OCI-LY7 (cell line): ENCODE data around the gene PRKAG2. TPM values are rescaled to one million over a fixed set of nuclear protein-coding genes. Genes with fewer than 3 reads are reported as not detected.

ENCODE experiments used
- BruUV-seq: library from RNA; stranded (reverse); fragments of 400-500 nt; replicated peaks from 2 replicates; lab custom pipeline; 2021; lab: Mats Ljungman, UMichigan
- CTCF ChIA-PET: fragments of 300-600 bp; sonication (Branson Sonifier 250); formaldehyde crosslinking; loops from one replicate; lab custom pipeline; 2022; ENCODE audit warnings: antibody characterized with exemption; ENCODE audit not compliant: unreplicated experiment; lab: Charles Lee
- POLR2A ChIA-PET: fragments of 300-600 bp; sonication (Branson Sonifier 250); formaldehyde crosslinking; loops from one replicate; lab custom pipeline; 2022; ENCODE audit warnings: antibody characterized with exemption; lab: Charles Lee
- DNase-seq: peaks from one replicate; pipeline ENCODE4 v3.0.0-alpha.2; 2015; ENCODE audit warnings: low spot score
- H2AFZ ChIP-seq: fragments of 200-600 bp; sonication (generic), shearing (Covaris generic); 2 replicates; pipeline ENCODE4 v1.6.1; 2014; ENCODE audit warnings: mild to moderate bottlenecking, antibody characterized with exemption, low read length, moderate library complexity
- H3K27ac ChIP-seq: fragments of 200-600 bp; sonication (generic); 2 replicates; pipeline ENCODE4 v1.5.1; 2014; ENCODE audit warnings: mixed run types, low read depth, mild to moderate bottlenecking, moderate library complexity, low read length, inconsistent platforms; ENCODE audit not compliant: poor library complexity, severe bottlenecking
- H3K36me3 ChIP-seq: fragments of 200-600 bp; sonication (generic); 2 replicates; pipeline ENCODE4 v1.6.1; 2014; ENCODE audit warnings: mild to moderate bottlenecking, antibody characterized with exemption, low read length, moderate library complexity, mixed read lengths; ENCODE audit not compliant: insufficient read depth
- H3K4me1 ChIP-seq: fragments of 200-600 bp; sonication (generic); 2 replicates; pipeline ENCODE4 v1.5.1; 2014; ENCODE audit warnings: mild to moderate bottlenecking, low read length; ENCODE audit not compliant: insufficient read depth, poor library complexity, severe bottlenecking
- H3K4me2 ChIP-seq: fragments of 200-600 bp; sonication (generic); 2 replicates; pipeline ENCODE4 v1.6.1; 2014; ENCODE audit warnings: mild to moderate bottlenecking, low read length
- H3K4me3 ChIP-seq: fragments of 200-600 bp; sonication (generic); 2 replicates; pipeline ENCODE4 v1.5.1; 2014; ENCODE audit warnings: mild to moderate bottlenecking, low read depth, low read length; ENCODE audit not compliant: poor library complexity, severe bottlenecking
- H3K79me2 ChIP-seq: fragments of 200-600 bp; sonication (generic); 2 replicates; pipeline ENCODE4 v1.6.1; 2016; ENCODE audit warnings: low read depth, mild to moderate bottlenecking, low read length, moderate library complexity, mixed read lengths; ENCODE audit not compliant: insufficient read depth
- H3K9me2 ChIP-seq: fragments of 200-600 bp; sonication (generic); 2 replicates; pipeline ENCODE4 v1.6.1; 2016; ENCODE audit warnings: mild to moderate bottlenecking, low read length, mixed read lengths; ENCODE audit not compliant: insufficient read depth
- H3K9me3 ChIP-seq: fragments of 200-600 bp; sonication (generic); 2 replicates; pipeline ENCODE4 v1.6.1; 2014; ENCODE audit warnings: mild to moderate bottlenecking, mixed run types, low read length, mixed read lengths
- H4K20me1 ChIP-seq: fragments of 200-600 bp; sonication (generic); 2 replicates; pipeline ENCODE4 v1.6.1; 2014; ENCODE audit warnings: mild to moderate bottlenecking, antibody characterized with exemption, low read length, moderate library complexity, mixed read lengths; ENCODE audit not compliant: insufficient read depth
- EZH2phosphoT487 ChIP-seq: fragments of 200-600 bp; sonication (generic); IDR thresholded peaks from 2 replicates; pipeline ENCODE4 v1.6.1; 2018; ENCODE audit warnings: low read depth, borderline replicate concordance, mild to moderate bottlenecking, mixed run types, antibody characterized with exemption, low read length, moderate library complexity, mixed read lengths
- intact Hi-C: fragments of 100-400 bp; cut with micrococcal nuclease; formaldehyde crosslinking; loops from one replicate; pipeline ENCODE4 v1.10.0; 2022; ENCODE audit not compliant: unreplicated experiment
- total RNA-seq, 2 experiments: library from RNA; depleted of rRNA in 1 of 2; stranded (reverse); fragments of >200 nt in 1 of 2; shearing (Covaris generic) in 1 of 2; gene quantifications; 2 replicates each; pipeline ENCODE4 v1.2.3, GENCODE V29; 2014 to 2022
- TF ChIP-seq, protein P1 (sequence below): fragments of 200-600 bp; sonication (generic); conservative IDR thresholded peaks from 2 replicates; pipeline ENCODE4 v1.5.1; 2014; ENCODE audit warnings: mild to moderate bottlenecking, antibody characterized with exemption, low read length, moderate library complexity, mixed read lengths

Gene PRKAG2
- total RNA-seq, 2 experiments from 2014 or later = 1.2 to 5.1 TPM

DNA sequence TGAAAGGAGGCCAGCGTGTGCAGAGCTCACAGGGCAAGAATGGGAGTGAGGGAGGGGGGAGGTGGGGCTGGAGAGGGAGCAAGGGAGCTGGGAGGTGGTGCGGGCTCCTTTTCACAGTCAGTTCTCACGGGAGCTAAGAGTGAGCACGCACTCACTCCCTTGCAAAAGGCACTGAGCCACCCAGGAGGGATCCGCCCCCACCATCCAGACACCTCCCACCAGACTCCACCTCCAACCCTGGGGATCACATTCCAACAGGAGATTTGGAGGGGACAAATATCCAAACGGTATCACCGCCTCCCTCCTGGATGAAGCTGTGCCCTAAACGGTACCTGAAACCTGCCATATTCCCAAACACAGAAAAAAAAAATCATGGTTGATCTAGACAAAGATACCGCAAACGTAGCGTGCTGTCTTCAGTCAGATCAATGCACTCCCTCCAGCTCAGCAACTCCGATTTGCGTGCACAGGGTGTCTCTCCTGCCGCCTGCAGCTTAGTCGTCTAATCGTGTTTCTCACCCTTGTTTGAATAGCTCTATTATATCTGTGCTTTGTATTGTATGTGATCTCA is 20.3 kb upstream of the PRKAG2 start:
- H2AFZ ChIP-seq = no peak overlapping the region
- H3K4me3 ChIP-seq = no peak overlapping the region
- ChIA-PET CTCF (no interaction called here), POLR2A (interaction anchor here (0.6 kb wide), 1 partner anchor 612 kb away, joined by 4 read pairs; no protein-coding TSS in a partner anchor)
- no TSS peak for BruUV-seq
- no peaks in the 10 kb centered on the region for H3K79me2 ChIP-seq
- H3K4me2 ChIP-seq = no peak overlapping the region
- no peaks in the 10 kb centered on the region for H3K4me1 ChIP-seq
- H4K20me1 ChIP-seq = no peaks in the 10 kb centered on the region
- no peaks in the 10 kb centered on the region for H3K9me3 ChIP-seq
- no peaks in the 10 kb centered on the region for H3K9me2 ChIP-seq
- no peak for DNase-seq
- intact Hi-C loops = no loop called here
- TF ChIP-seq, protein P1, sequence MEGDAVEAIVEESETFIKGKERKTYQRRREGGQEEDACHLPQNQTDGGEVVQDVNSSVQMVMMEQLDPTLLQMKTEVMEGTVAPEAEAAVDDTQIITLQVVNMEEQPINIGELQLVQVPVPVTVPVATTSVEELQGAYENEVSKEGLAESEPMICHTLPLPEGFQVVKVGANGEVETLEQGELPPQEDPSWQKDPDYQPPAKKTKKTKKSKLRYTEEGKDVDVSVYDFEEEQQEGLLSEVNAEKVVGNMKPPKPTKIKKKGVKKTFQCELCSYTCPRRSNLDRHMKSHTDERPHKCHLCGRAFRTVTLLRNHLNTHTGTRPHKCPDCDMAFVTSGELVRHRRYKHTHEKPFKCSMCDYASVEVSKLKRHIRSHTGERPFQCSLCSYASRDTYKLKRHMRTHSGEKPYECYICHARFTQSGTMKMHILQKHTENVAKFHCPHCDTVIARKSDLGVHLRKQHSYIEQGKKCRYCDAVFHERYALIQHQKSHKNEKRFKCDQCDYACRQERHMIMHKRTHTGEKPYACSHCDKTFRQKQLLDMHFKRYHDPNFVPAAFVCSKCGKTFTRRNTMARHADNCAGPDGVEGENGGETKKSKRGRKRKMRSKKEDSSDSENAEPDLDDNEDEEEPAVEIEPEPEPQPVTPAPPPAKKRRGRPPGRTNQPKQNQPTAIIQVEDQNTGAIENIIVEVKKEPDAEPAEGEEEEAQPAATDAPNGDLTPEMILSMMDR = no peak
- no peaks in the 10 kb centered on the region for H3K36me3 ChIP-seq
- no peak overlapping the region for H3K27ac ChIP-seq

DNA sequence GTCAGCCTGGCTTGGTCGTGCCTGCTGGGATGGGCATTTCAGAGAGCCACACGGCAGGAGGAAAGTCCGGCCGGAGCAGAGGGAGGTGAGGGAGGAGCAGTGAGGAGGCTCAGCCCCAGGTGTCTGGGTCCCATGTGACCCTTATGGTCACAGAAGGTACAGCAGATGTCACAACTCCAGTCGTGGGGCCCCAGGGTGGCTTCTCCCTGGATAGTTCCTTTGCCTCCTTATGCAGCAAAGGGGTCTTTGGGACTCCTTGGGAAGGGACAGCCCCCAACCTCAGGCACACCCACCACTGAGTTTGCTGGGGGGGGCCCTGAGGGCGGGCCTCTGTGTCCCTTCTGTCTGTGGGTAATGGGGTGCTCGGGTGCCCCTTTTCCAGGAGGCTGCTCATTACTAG is 19.6 kb upstream of the PRKAG2 start:
- POLR2A ChIA-PET = interaction anchor here (0.6 kb wide), 1 partner anchor 612 kb away, joined by 4 read pairs; no protein-coding TSS in a partner anchor
- no TSS peak for BruUV-seq
- no peak overlapping the region for H2AFZ ChIP-seq
- no peaks in the 10 kb centered on the region for H4K20me1 ChIP-seq
- no peak for DNase-seq
- TF ChIP-seq EZH2phosphoT487 = no peak
- TF ChIP-seq, protein P1 = no peak
- H3K27ac ChIP-seq = no peak overlapping the region
- no peaks in the 10 kb centered on the region for H3K9me3 ChIP-seq
- CTCF ChIA-PET = no interaction called here
- H3K9me2 ChIP-seq = no peaks in the 10 kb centered on the region
- H3K4me3 ChIP-seq = no peak overlapping the region
- H3K4me2 ChIP-seq = no peak overlapping the region
- intact Hi-C loops = no loop called here
- no peaks in the 10 kb centered on the region for H3K4me1 ChIP-seq
- H3K36me3 ChIP-seq = no peaks in the 10 kb centered on the region
- no peaks in the 10 kb centered on the region for H3K79me2 ChIP-seq

DNA sequence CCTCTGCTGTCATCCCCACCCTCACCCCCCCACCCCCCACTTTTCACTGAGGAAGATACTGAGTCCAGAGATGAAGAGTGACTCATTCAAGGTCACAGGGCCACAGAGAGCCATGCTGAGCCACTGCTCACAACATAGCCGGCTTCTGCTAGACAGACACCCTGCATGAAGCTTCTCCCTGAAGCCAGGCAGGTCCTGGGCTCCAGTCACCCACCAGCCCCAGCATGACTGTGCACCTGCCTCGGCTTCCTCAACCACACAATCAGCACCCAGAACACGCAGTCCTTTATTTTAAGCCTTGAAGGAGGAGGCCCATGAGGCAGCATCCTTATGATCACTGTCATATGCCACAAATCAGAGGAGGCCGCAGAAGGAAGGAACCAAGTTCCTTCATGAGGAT is 19.2 kb upstream of the PRKAG2 start:
- Histone ChIP-seq H3K27ac (no peak overlapping the region), H3K36me3 (no peaks in the 10 kb centered on the region), H3K9me3 (no peaks in the 10 kb centered on the region), H3K4me2 (no peak overlapping the region), H2AFZ (no peak overlapping the region), H3K4me3 (no peak overlapping the region), H3K79me2 (no peaks in the 10 kb centered on the region), H4K20me1 (no peaks in the 10 kb centered on the region), H3K4me1 (no peaks in the 10 kb centered on the region), H3K9me2 (no peaks in the 10 kb centered on the region)
- no TSS peak for BruUV-seq
- ChIA-PET CTCF (no interaction called here), POLR2A (no interaction called here)
- TF ChIP-seq, protein P1 = no peak
- no peak for TF ChIP-seq EZH2phosphoT487
- no peak for DNase-seq
- intact Hi-C loops = no loop called here
